ENCODE data around the gene TUBB3. TPM values are rescaled to one million over a fixed set of nuclear protein-coding genes. Genes with fewer than 3 reads are reported as not detected.

TUBB3 gene
- total RNA-seq, 1 donor from 2014 or later = 459 TPM

DNA sequence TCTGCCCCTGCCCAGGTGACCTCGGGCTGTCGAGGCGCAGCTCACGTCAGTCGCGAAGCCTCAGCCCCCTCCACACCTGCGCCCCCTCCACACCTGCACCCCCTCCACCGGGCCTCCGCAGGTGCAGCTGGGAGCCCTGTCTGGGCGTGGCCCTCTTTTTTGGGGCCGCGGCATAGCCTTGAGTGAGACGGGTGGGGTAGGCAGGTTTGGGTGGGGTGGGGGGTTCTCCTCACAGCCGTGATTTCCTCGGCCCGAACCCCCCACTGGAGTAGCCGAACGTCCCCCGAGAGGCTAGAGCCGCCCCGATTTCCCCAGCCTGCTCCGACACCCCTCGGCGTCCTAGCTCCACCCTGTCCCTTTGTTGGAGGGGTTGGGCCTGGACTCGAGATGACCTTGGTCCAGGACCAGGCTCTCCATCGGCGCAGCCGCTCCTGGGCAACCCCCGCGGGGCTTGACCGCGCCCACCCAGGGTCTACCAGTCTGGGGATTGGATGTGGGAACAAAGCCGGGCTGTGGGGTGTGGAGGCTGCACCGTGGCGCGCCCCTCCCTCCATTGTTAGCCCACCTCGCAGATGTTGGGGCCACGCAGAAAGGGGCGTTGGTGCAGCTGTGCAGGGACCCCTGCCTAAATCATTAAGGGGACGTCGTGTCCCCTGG lies 626 bp downstream of the TUBB3 start:
- peak overlapping the region; percentile 89 for H3K4me3 ChIP-seq (ENCODE audit: insufficient read depth, low read depth, low read length)
- Mint-ChIP-seq H3K9me3 (ENCODE audit: unreplicated experiment) (peaks cover 2% of the 10 kb centered on the region), H3K27me3 (ENCODE audit: low read depth, unreplicated experiment) (no peaks in the 10 kb centered on the region), H3K36me3 (ENCODE audit: low read depth, unreplicated experiment) (no peaks in the 10 kb centered on the region), H3K4me1 (ENCODE audit: low read depth, unreplicated experiment) (peaks cover 15% of the 10 kb centered on the region), H3K4me3 (ENCODE audit: unreplicated experiment) (peak overlapping the region; percentile 87), H3K27ac (ENCODE audit: unreplicated experiment) (no peak overlapping the region)
- no peaks in the 10 kb centered on the region for H3K36me3 ChIP-seq (ENCODE audit: insufficient read depth, low read length)
- FAIRE-seq (no peak), DNase-seq (ENCODE audit: low read depth) (no peak)
- no peak for TF ChIP-seq EZH2 (IDR thresholded peaks at IDR 0.05; ENCODE audit: insufficient read depth, low read length)
- TF ChIP-seq, protein P1, sequence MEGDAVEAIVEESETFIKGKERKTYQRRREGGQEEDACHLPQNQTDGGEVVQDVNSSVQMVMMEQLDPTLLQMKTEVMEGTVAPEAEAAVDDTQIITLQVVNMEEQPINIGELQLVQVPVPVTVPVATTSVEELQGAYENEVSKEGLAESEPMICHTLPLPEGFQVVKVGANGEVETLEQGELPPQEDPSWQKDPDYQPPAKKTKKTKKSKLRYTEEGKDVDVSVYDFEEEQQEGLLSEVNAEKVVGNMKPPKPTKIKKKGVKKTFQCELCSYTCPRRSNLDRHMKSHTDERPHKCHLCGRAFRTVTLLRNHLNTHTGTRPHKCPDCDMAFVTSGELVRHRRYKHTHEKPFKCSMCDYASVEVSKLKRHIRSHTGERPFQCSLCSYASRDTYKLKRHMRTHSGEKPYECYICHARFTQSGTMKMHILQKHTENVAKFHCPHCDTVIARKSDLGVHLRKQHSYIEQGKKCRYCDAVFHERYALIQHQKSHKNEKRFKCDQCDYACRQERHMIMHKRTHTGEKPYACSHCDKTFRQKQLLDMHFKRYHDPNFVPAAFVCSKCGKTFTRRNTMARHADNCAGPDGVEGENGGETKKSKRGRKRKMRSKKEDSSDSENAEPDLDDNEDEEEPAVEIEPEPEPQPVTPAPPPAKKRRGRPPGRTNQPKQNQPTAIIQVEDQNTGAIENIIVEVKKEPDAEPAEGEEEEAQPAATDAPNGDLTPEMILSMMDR (IDR thresholded peaks at IDR 0.05; ENCODE audit: insufficient read depth, low read depth, low read length) = no peak
- H3K9ac ChIP-seq (ENCODE audit: low read length) = peak overlapping the region; percentile 79
- peaks cover 34% of the 10 kb centered on the region for H3K4me1 ChIP-seq (ENCODE audit: insufficient read depth, low read length)
- no peak overlapping the region for H2AFZ ChIP-seq (ENCODE audit: low read depth, low read length)
- H3K79me2 ChIP-seq (ENCODE audit: insufficient read depth, low read length) = peaks cover 72% of the 10 kb centered on the region
- peak overlapping the region; percentile 100 for H3K4me2 ChIP-seq (ENCODE audit: low read length)
- peaks cover 52% of the 10 kb centered on the region for H4K20me1 ChIP-seq (ENCODE audit: insufficient read depth, low read length)
- no peaks in the 10 kb centered on the region for H3K27me3 ChIP-seq (ENCODE audit: insufficient read depth, low read length)
- peak overlapping the region; percentile 53 for H3K27ac ChIP-seq (ENCODE audit: low read depth, low read length)
- H3K9me3 ChIP-seq (ENCODE audit: insufficient read depth, low read depth, low read length) = no peaks in the 10 kb centered on the region

DNA sequence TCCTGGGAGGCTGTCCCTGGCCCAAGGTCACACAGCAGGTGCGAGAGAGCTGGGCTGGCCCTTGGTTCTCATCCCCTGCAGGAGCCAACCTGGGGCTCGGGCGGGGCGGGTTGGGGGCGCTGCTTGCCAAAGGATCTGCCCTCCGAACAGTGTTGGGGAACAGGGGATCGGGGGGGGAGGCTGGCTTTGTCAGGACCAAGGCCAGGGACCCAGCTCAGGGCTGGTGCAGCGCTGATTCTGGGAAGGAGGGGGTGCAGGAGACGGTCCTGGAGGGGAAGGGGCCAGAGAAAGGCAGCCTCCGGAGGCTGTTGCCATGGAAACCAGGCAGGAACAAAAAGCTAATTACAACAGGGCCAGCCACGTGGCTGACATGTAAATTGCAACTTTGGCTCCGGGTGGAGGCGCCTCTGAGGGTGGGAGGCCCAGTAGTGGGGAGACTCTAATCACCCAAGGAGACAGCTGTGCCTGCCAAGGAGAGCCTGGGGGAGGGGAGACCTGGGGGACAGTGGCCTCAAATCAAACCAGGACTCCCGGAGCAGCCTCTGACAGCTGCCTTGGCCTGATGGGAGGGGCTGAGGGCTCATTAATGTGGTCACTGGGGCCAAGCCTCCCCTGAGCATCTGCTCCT lies 1.3 kb downstream of the TUBB3 start:
- Mint-ChIP-seq H3K27me3 (ENCODE audit: low read depth, unreplicated experiment) (no peaks in the 10 kb centered on the region), H3K36me3 (ENCODE audit: low read depth, unreplicated experiment) (no peaks in the 10 kb centered on the region)
- peak overlapping the region; percentile 79 for H3K9ac ChIP-seq (ENCODE audit: low read length)

More for the DNA sequence above, 1.3 kb downstream of the TUBB3 start:
- Histone ChIP-seq H3K79me2 (ENCODE audit: insufficient read depth, low read length) (peaks cover 73% of the 10 kb centered on the region), H3K27me3 (ENCODE audit: insufficient read depth, low read length) (no peaks in the 10 kb centered on the region), H3K9me3 (ENCODE audit: insufficient read depth, low read depth, low read length) (no peaks in the 10 kb centered on the region), H2AFZ (ENCODE audit: low read depth, low read length) (no peak overlapping the region), H3K4me3 (ENCODE audit: insufficient read depth, low read depth, low read length) (peak overlapping the region; percentile 89), H3K36me3 (ENCODE audit: insufficient read depth, low read length) (peaks cover 3% of the 10 kb centered on the region), H3K27ac (ENCODE audit: low read depth, low read length) (peak overlapping the region; percentile 30), H4K20me1 (ENCODE audit: insufficient read depth, low read length) (peaks cover 58% of the 10 kb centered on the region), H3K4me1 (ENCODE audit: insufficient read depth, low read length) (peaks cover 32% of the 10 kb centered on the region), H3K4me2 (ENCODE audit: low read length) (peak overlapping the region; percentile 100)
- Mint-ChIP-seq H3K4me1 (ENCODE audit: low read depth, unreplicated experiment) (peaks cover 14% of the 10 kb centered on the region), H3K9me3 (ENCODE audit: unreplicated experiment) (peaks cover 2% of the 10 kb centered on the region), H3K27ac (ENCODE audit: unreplicated experiment) (no peak overlapping the region), H3K4me3 (ENCODE audit: unreplicated experiment) (peak overlapping the region; percentile 87)
- TF ChIP-seq, protein P1 (IDR thresholded peaks at IDR 0.05; ENCODE audit: insufficient read depth, low read depth, low read length) = no peak
- no peak for TF ChIP-seq EZH2 (IDR thresholded peaks at IDR 0.05; ENCODE audit: insufficient read depth, low read length)
- DNase-seq (ENCODE audit: low read depth) = peak; percentile 19
- no peak for FAIRE-seq
